HG03135 (cell line): ENCODE data around the gene C17orf113.
A peak's percentile ranks its signal among the peaks of the same experiment; 100 is the strongest.
"Not testable (repeated sequence)": the region's sequence is repeated elsewhere in the genome, so short reads cannot be mapped to it uniquely, and the experiment has no call there.

ENCODE experiments used
- ATAC-seq: cut with Tn5 transposase; IDR thresholded peaks from one replicate; pipeline ENCODE4 v1.9.1; 2021; ENCODE audit warnings: mild to moderate bottlenecking, moderate library complexity; ENCODE audit not compliant: unreplicated experiment

C17orf113 gene

GRCh38 chr17:42017866-42018200 is 32.6 kb downstream of the C17orf113 start:
- ATAC-seq, result peak; percentile 11

- ATAC-seq, result peak; percentile 72
These were observed 33.2 kb downstream of the C17orf113 start, which contains the start of gene DNAJC7 for GRCh38 chr17:42016941-42017865. Gene DNAJC7 (minus strand): TSS chr17:42017439. CDS start chr17:42017416, 23 bp downstream.

GRCh38 chr17:42016411-42016831 is 34.0 kb downstream of the C17orf113 start:
- ATAC-seq, result no peak

- ATAC-seq, result not testable (repeated sequence)
These were observed 36.7 kb downstream of the C17orf113 start for GRCh38 chr17:42013740-42014139.

DNA sequence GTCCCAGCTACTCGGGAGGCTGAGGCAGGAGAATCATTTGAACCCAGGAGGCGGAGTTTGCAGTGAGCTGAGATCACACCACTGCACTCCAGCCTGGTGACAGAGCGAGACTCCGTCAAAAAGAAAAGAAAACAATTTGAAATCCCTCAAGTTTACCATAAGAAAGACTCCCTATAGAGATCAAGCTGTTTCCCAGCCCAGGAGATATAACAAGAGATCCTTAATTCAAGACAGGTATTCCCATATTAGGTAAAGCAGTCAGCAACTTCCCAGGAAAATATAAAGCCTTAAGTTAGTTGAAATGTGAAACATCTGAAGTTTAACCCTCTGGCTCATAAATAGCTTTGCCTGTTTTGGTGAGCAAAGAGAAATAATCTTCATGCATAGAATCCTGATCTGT is 38.0 kb downstream of the C17orf113 start:
- not testable (repeated sequence) for ATAC-seq

GRCh38 chr17:42010898-42011516 is 39.4 kb downstream of the C17orf113 start:
- ATAC-seq, result no peak

DNA sequence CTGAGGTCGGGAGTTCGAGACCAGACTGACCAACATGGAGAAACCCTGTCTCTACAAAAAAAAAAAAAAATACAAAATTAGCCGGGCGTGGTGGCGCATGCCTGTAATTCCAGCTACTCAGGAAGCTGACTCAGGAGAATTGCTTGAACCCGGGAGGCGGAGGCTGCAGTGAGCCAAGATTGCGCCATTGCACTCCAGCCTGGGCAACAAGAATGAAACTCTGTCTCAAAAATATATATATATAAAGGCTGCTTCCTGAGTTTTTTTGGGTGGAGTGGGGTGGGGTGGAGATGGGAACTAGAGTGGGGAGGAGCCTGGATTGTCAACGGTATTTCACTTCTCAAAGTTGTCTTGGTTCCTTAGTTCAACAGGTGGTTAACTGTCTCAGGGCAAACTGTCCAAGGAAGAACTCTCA is 40.1 kb downstream of the C17orf113 start:
- not testable (repeated sequence) for ATAC-seq

DNA sequence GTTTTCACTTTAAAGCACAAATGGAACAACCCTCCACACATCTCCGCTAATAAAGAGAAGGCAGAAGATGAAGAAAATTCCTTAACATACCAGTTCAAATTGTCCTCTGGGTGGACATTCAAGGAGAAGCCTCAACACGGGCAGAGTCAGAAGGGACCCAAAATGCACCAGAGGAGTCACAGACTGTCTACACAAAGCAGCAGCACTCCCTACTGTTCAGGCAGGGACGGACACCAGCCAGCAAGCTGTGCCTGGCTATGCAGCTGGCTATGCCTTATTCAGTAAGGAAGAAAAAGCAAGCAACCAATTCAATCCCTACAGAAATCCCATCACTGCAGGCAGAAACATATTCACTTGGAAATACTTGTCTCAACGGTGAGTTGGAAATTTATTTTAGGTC is 41.2 kb downstream of the C17orf113 start:
- ATAC-seq, result no peak

DNA sequence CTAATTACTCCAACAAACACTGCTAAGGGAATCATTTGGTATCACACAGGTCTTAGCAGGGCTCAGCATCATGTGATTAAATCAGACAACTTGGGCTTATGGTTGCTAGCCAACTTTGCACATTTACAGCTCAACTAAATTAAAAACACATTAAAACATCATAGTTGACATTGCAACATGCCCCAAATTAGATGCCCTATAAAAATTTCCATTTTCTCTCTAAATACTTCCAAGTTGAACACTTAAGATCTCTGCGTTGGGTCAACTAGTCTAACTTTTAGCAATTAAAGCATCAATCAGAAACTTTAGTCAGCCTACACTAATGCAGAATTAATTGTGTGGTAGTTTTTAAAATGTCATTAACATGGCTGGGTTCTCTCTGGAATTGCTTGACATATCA is 45.2 kb downstream of the C17orf113 start:
- ATAC-seq, result no peak

- ATAC-seq, result no peak
These were observed 47.6 kb downstream of the C17orf113 start for GRCh38 chr17:42002792-42003301.

DNA sequence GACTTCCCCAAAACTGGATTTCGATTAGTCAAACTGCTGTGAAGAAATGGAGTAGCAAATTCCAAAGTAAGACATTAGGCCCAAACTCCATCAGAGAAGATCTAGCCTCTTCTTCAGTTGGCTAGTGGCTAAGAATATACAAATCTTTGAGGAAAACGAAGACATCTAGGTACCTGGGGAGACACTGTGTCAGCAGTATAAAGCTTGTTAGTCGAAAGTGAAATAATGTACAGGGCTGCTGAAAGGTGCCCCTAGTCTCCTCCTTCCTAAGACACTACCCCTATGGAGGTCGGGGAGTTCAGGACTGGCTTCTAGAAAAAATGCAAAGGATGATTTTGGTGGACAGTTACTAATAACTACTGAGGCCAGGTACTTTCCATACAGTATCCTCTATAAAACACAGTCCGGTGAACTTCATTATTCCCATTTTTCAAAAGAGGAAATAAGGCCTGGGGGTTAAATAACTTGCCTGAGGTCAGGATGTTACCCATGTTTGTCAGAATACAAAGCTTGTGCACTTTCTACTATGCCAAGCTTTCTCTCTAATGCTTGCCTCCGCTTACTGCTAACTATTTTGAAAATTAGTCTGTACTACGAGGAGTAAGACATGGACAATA is 48.1 kb downstream of the C17orf113 start:
- ATAC-seq, result no peak

GRCh38 chr17:42001729-42002128 is 48.7 kb downstream of the C17orf113 start:
- no peak for ATAC-seq

- no peak for ATAC-seq
These were observed 49.8 kb downstream of the C17orf113 start for GRCh38 chr17:42000413-42001133.

GRCh38 chr17:41998497-41998896 is 51.9 kb downstream of the C17orf113 start:
- ATAC-seq, result no peak

DNA sequence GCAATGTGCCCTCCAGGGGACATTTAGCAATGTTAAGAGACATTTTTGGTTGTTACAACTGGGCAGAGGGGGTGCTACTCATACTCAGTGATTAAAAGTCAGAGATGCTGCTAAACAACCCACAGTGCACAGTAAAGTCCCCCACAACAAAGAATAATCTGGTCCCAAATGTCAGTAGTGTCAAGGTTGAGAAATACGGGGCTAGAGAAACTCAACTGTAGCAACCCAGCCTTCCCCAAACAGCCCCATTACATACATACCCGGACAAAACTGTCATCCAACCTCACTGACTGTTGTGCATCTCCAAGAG is 53.6 kb downstream of the C17orf113 start:
- ATAC-seq, result no peak

DNA sequence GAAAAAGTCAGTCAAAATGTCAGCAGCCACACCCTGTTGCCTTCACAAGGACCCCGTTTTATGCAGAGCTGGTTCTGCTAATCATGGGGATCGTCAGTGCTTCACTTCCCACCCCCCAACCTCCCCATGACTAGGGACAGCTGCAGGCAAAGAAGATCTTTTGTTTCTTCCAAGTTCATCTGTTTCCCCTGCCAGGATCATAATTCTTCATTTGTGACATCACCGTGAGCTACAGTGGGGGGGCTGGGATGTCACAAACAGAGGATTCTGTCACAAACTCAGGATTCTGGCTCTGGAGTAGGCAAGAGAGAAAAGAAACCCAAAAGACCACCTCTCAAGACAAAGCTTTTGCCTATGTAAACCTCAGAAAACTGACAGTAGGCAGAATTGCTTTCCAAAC is 57.8 kb downstream of the C17orf113 start:
- ATAC-seq, result no peak

- ATAC-seq, result no peak
These were observed 60.5 kb downstream of the C17orf113 start for GRCh38 chr17:41989702-41990419.

GRCh38 chr17:41988418-41988817 is 62.0 kb downstream of the C17orf113 start:
- ATAC-seq, result no peak
